HepG2 (cell line): Measurements from ENCODE around the gene EFS. TPM values are rescaled to one million over a fixed set of nuclear protein-coding genes. Genes with fewer than 3 reads are reported as not detected.

Experiments
- ATAC-seq: fragments of 200-7000 bp; cut with Tn5 transposase; 3 replicates; pipeline ENCODE4 v1.9.1; 2020; ENCODE audit warnings: mild to moderate bottlenecking, moderate library complexity
- BruUV-seq: library from RNA; stranded (reverse); fragments of 400-500 nt; replicated peaks from 2 replicates; lab custom pipeline; 2021; lab: Mats Ljungman, UMichigan
- CTCF ChIA-PET: fragments of 300-600 bp; formaldehyde crosslinking; extraction: SDS; loops from one replicate; lab custom pipeline; 2021; ENCODE audit warnings: low total read pairs, inconsistent platforms, low intra/inter-chr PET ratio; lab: Yijun Ruan, JAX
- POLR2A ChIA-PET: fragments of 350-600 bp; sonication (Branson Sonifier 250); formaldehyde crosslinking; loops from one replicate; lab custom pipeline; 2020; ENCODE audit warnings: antibody characterized with exemption, inconsistent platforms; lab: Yijun Ruan, JAX
- DNase-seq: peaks from one replicate; pipeline ENCODE4 v3.0.0-alpha.2; 2015; ENCODE audit warnings: low spot score
- FAIRE-seq: peaks from 3 replicates; lab custom pipeline; 2011; peaks lifted over from hg19 to GRCh38; lab: Jason Lieb, UNC
- H2AFZ ChIP-seq: one replicate; pipeline ENCODE4 v1.6.1; 2011; ENCODE audit warnings: low read length, inconsistent platforms
- H3K27ac ChIP-seq: fragments of 300-600 bp; 3 replicates; pipeline ENCODE4 v1.8.0; 2011; ENCODE audit warnings: mixed run types, mild to moderate bottlenecking, mixed read lengths, low read length, inconsistent platforms; ENCODE audit not compliant: insufficient read depth; ENCODE audit errors: extremely low read length
- H3K27me3 ChIP-seq, 2 experiments: fragments of 200-600 bp in 1 of 2; 2 replicates in 1 of 2; 3 replicates in 1 of 2; pipeline versions ENCODE4 v1.6.0 to v1.8.0; 2011; ENCODE audit warnings: low read length in 2 of 2, mild to moderate bottlenecking in 2 of 2, moderate library complexity in 2 of 2, inconsistent platforms in 1 of 2; ENCODE audit not compliant: insufficient read depth in 2 of 2, control insufficient read depth in 1 of 2
- H3K36me3 ChIP-seq, 2 experiments: fragments of 200-600 bp in 1 of 2; replicated peaks in 1 of 2; 2 replicates in 1 of 2; 3 replicates in 1 of 2; pipeline versions ENCODE4 v1.5.1 to v1.8.0; 2011; ENCODE audit warnings: low read length in 2 of 2, inconsistent platforms in 1 of 2; ENCODE audit not compliant: insufficient read depth in 2 of 2, control insufficient read depth in 1 of 2
- H3K4me1 ChIP-seq: 2 replicates; pipeline ENCODE4 v1.5.1; 2012; ENCODE audit warnings: low read length, inconsistent platforms; ENCODE audit not compliant: insufficient read depth
- H3K4me2 ChIP-seq: 2 replicates; pipeline ENCODE4 v1.6.0; 2011; ENCODE audit warnings: low read depth, low read length, inconsistent platforms
- H3K4me3 ChIP-seq, 3 experiments: fragments of 200-600 bp in 1 of 3; sonication (generic), shearing (Covaris generic) in 1 of 3; replicated peaks in 1 of 3; 2 replicates each; pipeline ENCODE4 v1.5.1; 2011 to 2016; ENCODE audit warnings: low read length in 3 of 3, inconsistent platforms in 2 of 3, low read depth in 2 of 3, mild to moderate bottlenecking in 2 of 3, control low read depth in 1 of 3, mixed read lengths in 1 of 3; ENCODE audit not compliant: insufficient read depth in 1 of 3
- H3K79me2 ChIP-seq: one replicate; pipeline ENCODE4 v1.6.1; 2011; ENCODE audit warnings: low read length, inconsistent platforms; ENCODE audit not compliant: insufficient read depth
- H3K9ac ChIP-seq: 2 replicates; pipeline ENCODE4 v1.6.0; 2011; ENCODE audit warnings: mild to moderate bottlenecking, low read depth, low read length, inconsistent platforms; ENCODE audit not compliant: insufficient read depth
- H3K9me3 ChIP-seq: 2 replicates; pipeline ENCODE4 v1.5.1; 2012; ENCODE audit warnings: mild to moderate bottlenecking, low read length
- H4K20me1 ChIP-seq: 2 replicates; pipeline ENCODE4 v1.6.0; 2011; ENCODE audit warnings: inconsistent platforms, mild to moderate bottlenecking, low read length, moderate library complexity; ENCODE audit not compliant: insufficient read depth
- CENPT ChIP-seq: sonication (generic); formaldehyde crosslinking; IDR thresholded peaks from 2 replicates; pipeline ENCODE4 v1.8.0; 2022; ENCODE audit warnings: low read depth, mild to moderate bottlenecking, moderate library complexity, missing genetic modification reagents
- FIP1L1 ChIP-seq: fragments of 200-400 bp; formaldehyde crosslinking; IDR thresholded peaks from 2 replicates; pipeline ENCODE4 v1.6.1; 2018; ENCODE audit warnings: low read depth, mild to moderate bottlenecking, low read length, moderate library complexity, borderline replicate concordance; ENCODE audit not compliant: insufficient read depth
- HCFC1 ChIP-seq: fragments of 150-350 bp; IDR thresholded peaks from 2 replicates; pipeline ENCODE4 v1.6.1; 2014; ENCODE audit warnings: low read depth, low read length
- HOXA7 ChIP-seq: sonication (generic); formaldehyde crosslinking; IDR thresholded peaks from 2 replicates; pipeline ENCODE4 v1.8.1; 2022; ENCODE audit warnings: mild to moderate bottlenecking, missing genetic modification reagents, moderate library complexity
- PAF1 ChIP-seq: IDR thresholded peaks from 2 replicates; pipeline ENCODE4 v1.6.1; 2016; ENCODE audit warnings: missing genetic modification reagents, missing compliant biosample characterization
- PRDM4 ChIP-seq: sonication (generic); formaldehyde crosslinking; IDR thresholded peaks from 2 replicates; pipeline ENCODE4 v1.9.0; 2021; ENCODE audit warnings: missing genetic modification reagents, borderline replicate concordance
- SPEN ChIP-seq: sonication (generic); formaldehyde crosslinking; IDR thresholded peaks from 2 replicates; pipeline ENCODE4 v1.5.1; 2020; ENCODE audit warnings: low read depth, mild to moderate bottlenecking, missing genetic modification reagents
- ZNF138 ChIP-seq: sonication (generic); formaldehyde crosslinking; IDR thresholded peaks from 2 replicates; pipeline ENCODE4 v1.5.0; 2020; ENCODE audit warnings: mild to moderate bottlenecking, low read depth, missing genetic modification reagents
- ZNF224 ChIP-seq: sonication (generic); formaldehyde crosslinking; IDR thresholded peaks from 2 replicates; pipeline ENCODE4 v1.5.0; 2020; ENCODE audit warnings: mild to moderate bottlenecking, missing genetic modification reagents
- ZNF839 ChIP-seq: sonication (generic); formaldehyde crosslinking; IDR thresholded peaks from 2 replicates; pipeline ENCODE4 v1.4.0; 2020; ENCODE audit warnings: missing genetic modification reagents, mild to moderate bottlenecking, borderline replicate concordance
- ZSCAN30 ChIP-seq: sonication (generic); formaldehyde crosslinking; IDR thresholded peaks from 2 replicates; pipeline ENCODE4 v1.5.0; 2020; ENCODE audit warnings: mild to moderate bottlenecking, missing genetic modification reagents
- WGBS: methylation state at CpG from one replicate; pipeline ENCODE4 v1.1.6; 2017; ENCODE audit warnings: low lambda C conversion rate; 5-methylcytosine and 5-hydroxymethylcytosine counted together
- in situ Hi-C: cut with HindIII; loops from 2 replicates; pipeline ENCODE4 v1.10.0; 2017; ENCODE audit warnings: low pct_unique_long_range_greater_than_20kb; ENCODE audit not compliant: extremely low pct_ligation_motif_present
- intact Hi-C: fragments of 100-400 bp; cut with micrococcal nuclease; formaldehyde crosslinking; loops from one replicate; pipeline ENCODE4 v1.10.0; 2022; ENCODE audit not compliant: unreplicated experiment
- polyA plus RNA-seq, 8 experiments: library from polyadenylated mRNA; depleted of rRNA in 3 of 8; stranded (reverse) in 7 of 8; unstranded in 1 of 8; fragments of >200 nt; fragmentation: Illumina TruSeq in 4 of 8; extraction: Trizol in 4 of 8; gene quantifications; 2 replicates each; pipeline versions ENCODE4 v1.2.1 to v1.2.3, GENCODE V29; 2011 to 2016; ENCODE audit warnings: low read depth in 4 of 8, missing spikeins in 1 of 8, mixed read lengths in 1 of 8; ENCODE audit not compliant: insufficient read depth in 1 of 8
- total RNA-seq, 5 experiments: library from RNA; depleted of rRNA; stranded (reverse); fragments of >200 nt; fragmentation: Illumina TruSeq; extraction: Trizol; gene quantifications; 2 replicates each; pipeline ENCODE4 v1.2.3, GENCODE V29; 2016; ENCODE audit warnings: low read depth in 1 of 5
- TF ChIP-seq, protein P1 (sequence below): fragments of 450-650 bp; IDR thresholded peaks from 2 replicates; pipeline ENCODE4 v1.6.1; 2016
- TF ChIP-seq, protein P2 (sequence below): sonication (generic); formaldehyde crosslinking; IDR thresholded peaks from 2 replicates; pipeline ENCODE4 v1.9.0; 2021; ENCODE audit warnings: mild to moderate bottlenecking, missing genetic modification reagents

Gene EFS
- total and polyA plus RNA-seq, 2 of the 13 experiments (the other 11 are each of a cell fraction or from before 2014, with no cell fraction given), result not detected

DNA sequence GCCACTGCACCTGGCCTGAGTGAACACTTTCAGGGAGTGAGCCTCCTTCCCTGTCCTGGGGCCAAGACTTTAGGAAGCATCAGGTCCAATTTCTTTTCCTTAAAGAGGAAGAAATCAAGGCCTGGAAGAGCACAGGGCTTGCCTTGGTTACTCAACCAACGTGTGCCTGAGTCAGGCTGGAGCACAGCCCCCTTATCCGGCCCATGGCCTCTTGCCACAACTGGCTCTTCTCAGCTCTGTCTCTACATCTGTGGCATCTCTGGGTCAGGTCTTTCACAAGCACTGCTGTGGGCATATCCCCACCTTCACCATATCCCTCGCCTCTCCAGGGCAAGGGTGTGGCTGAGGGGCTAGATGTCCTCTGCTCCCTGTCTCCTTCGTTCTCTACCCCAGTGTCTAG lies 36.3 kb upstream of the EFS start:
- H3K27me3 ChIP-seq, result peaks cover 41 to 90% of the 10 kb centered on the region in 2 experiments; a peak in 4 of 5 replicates
- no peak overlapping the region for H2AFZ ChIP-seq
- no peak overlapping the region for H3K4me2 ChIP-seq
- H3K9me3 ChIP-seq, result no peaks in the 10 kb centered on the region
- no peak overlapping the region for H3K9ac ChIP-seq
- DNase-seq (no peak), FAIRE-seq (no peak), ATAC-seq (no peak)
- no TSS peak for BruUV-seq
- 0 out of 2 replicates have a peak, but pooled peaks have one; percentile 15 for TF ChIP-seq HCFC1
- TF ChIP-seq PRDM4 (CRISPR knock-in tag), result no peak
- no peak for TF ChIP-seq HOXA7 (CRISPR knock-in tag)
- TF ChIP-seq ZNF839 (CRISPR knock-in tag), result 0 out of 2 replicates have a peak, but pooled peaks have one; percentile 13
- TF ChIP-seq, protein P1, sequence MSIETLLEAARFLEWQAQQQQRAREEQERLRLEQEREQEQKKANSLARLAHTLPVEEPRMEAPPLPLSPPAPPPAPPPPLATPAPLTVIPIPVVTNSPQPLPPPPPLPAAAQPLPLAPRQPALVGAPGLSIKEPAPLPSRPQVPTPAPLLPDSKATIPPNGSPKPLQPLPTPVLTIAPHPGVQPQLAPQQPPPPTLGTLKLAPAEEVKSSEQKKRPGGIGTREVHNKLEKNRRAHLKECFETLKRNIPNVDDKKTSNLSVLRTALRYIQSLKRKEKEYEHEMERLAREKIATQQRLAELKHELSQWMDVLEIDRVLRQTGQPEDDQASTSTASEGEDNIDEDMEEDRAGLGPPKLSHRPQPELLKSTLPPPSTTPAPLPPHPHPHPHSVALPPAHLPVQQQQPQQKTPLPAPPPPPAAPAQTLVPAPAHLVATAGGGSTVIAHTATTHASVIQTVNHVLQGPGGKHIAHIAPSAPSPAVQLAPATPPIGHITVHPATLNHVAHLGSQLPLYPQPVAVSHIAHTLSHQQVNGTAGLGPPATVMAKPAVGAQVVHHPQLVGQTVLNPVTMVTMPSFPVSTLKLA, result no peak
- TF ChIP-seq ZSCAN30 (CRISPR knock-in tag), result no peak
- TF ChIP-seq, protein P2, sequence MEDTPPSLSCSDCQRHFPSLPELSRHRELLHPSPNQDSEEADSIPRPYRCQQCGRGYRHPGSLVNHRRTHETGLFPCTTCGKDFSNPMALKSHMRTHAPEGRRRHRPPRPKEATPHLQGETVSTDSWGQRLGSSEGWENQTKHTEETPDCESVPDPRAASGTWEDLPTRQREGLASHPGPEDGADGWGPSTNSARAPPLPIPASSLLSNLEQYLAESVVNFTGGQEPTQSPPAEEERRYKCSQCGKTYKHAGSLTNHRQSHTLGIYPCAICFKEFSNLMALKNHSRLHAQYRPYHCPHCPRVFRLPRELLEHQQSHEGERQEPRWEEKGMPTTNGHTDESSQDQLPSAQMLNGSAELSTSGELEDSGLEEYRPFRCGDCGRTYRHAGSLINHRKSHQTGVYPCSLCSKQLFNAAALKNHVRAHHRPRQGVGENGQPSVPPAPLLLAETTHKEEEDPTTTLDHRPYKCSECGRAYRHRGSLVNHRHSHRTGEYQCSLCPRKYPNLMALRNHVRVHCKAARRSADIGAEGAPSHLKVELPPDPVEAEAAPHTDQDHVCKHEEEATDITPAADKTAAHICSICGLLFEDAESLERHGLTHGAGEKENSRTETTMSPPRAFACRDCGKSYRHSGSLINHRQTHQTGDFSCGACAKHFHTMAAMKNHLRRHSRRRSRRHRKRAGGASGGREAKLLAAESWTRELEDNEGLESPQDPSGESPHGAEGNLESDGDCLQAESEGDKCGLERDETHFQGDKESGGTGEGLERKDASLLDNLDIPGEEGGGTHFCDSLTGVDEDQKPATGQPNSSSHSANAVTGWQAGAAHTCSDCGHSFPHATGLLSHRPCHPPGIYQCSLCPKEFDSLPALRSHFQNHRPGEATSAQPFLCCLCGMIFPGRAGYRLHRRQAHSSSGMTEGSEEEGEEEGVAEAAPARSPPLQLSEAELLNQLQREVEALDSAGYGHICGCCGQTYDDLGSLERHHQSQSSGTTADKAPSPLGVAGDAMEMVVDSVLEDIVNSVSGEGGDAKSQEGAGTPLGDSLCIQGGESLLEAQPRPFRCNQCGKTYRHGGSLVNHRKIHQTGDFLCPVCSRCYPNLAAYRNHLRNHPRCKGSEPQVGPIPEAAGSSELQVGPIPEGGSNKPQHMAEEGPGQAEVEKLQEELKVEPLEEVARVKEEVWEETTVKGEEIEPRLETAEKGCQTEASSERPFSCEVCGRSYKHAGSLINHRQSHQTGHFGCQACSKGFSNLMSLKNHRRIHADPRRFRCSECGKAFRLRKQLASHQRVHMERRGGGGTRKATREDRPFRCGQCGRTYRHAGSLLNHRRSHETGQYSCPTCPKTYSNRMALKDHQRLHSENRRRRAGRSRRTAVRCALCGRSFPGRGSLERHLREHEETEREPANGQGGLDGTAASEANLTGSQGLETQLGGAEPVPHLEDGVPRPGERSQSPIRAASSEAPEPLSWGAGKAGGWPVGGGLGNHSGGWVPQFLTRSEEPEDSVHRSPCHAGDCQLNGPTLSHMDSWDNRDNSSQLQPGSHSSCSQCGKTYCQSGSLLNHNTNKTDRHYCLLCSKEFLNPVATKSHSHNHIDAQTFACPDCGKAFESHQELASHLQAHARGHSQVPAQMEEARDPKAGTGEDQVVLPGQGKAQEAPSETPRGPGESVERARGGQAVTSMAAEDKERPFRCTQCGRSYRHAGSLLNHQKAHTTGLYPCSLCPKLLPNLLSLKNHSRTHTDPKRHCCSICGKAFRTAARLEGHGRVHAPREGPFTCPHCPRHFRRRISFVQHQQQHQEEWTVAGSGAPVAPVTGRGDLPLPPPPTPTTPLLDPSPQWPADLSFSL (CRISPR knock-in tag), result no peak
- no peak for TF ChIP-seq CENPT
- TF ChIP-seq ZNF224, result no peak
- TF ChIP-seq ZNF138 (CRISPR knock-in tag), result no peak
- TF ChIP-seq PAF1 (CRISPR knock-in tag), result no peak
- TF ChIP-seq SPEN (CRISPR knock-in tag), result no peak
- no peak for TF ChIP-seq FIP1L1
- H3K4me3 ChIP-seq, result no peak overlapping the region
- no peaks in the 10 kb centered on the region for H4K20me1 ChIP-seq
- no peak overlapping the region for H3K27ac ChIP-seq
- ChIA-PET POLR2A (no interaction called here), CTCF (no interaction called here)
- no peaks in the 10 kb centered on the region for H3K36me3 ChIP-seq
- intact Hi-C loops (no loop called here), in situ Hi-C loops (no loop called here)
- no peaks in the 10 kb centered on the region for H3K4me1 ChIP-seq
- H3K79me2 ChIP-seq, result no peaks in the 10 kb centered on the region
- 20% methylated on average over 4 of the region's 4 CpGs for WGBS
